MCF 10A (cell line): ENCODE results near the gene RUVBL2. TPM values are rescaled to one million over a fixed set of nuclear protein-coding genes. Genes with fewer than 3 reads are reported as not detected.
"Not testable (repeated sequence)": the region's sequence is repeated elsewhere in the genome, so short reads cannot be mapped to it uniquely, and the experiment has no call there.

Source experiments
- BruUV-seq: library from RNA; stranded (reverse); fragments of 400-500 nt; replicated peaks from 2 replicates; lab custom pipeline; 2021; lab: Mats Ljungman, UMichigan
- CTCF ChIA-PET: fragments of 300-600 bp; sonication (Branson Sonifier 250); formaldehyde crosslinking; extraction: SDS; loops from one replicate; lab custom pipeline; 2021; ENCODE audit warnings: antibody characterized with exemption, inconsistent platforms; lab: Yijun Ruan, JAX
- POLR2A ChIA-PET: fragments of 300-600, 350-650 bp; sonication (Branson Sonifier 250); formaldehyde crosslinking; extraction: SDS; loops from one replicate; lab custom pipeline; 2020; ENCODE audit warnings: antibody characterized with exemption, inconsistent platforms; lab: Yijun Ruan, JAX
- DNase-seq: peaks from one replicate; pipeline ENCODE4 v3.0.0-alpha.2; 2018; ENCODE audit not compliant: unreplicated experiment
- H3K27ac Mint-ChIP-seq: one replicate; pipeline ENCODE4 v1.8.0; 2022; ENCODE audit warnings: mild to moderate bottlenecking, low read depth, mixed read lengths; ENCODE audit not compliant: unreplicated experiment
- H3K27me3 Mint-ChIP-seq: one replicate; pipeline ENCODE4 v1.8.0; 2022; ENCODE audit warnings: mixed read lengths; ENCODE audit not compliant: insufficient read depth, unreplicated experiment
- H3K36me3 Mint-ChIP-seq: one replicate; pipeline ENCODE4 v1.8.0; 2022; ENCODE audit warnings: mild to moderate bottlenecking, moderate library complexity, mixed read lengths; ENCODE audit not compliant: insufficient read depth, unreplicated experiment
- H3K4me1 Mint-ChIP-seq: one replicate; pipeline ENCODE4 v1.8.0; 2022; ENCODE audit warnings: mixed read lengths; ENCODE audit not compliant: insufficient read depth, unreplicated experiment
- H3K4me3 Mint-ChIP-seq: one replicate; pipeline ENCODE4 v1.8.0; 2022; ENCODE audit warnings: mild to moderate bottlenecking, moderate library complexity, mixed read lengths; ENCODE audit not compliant: unreplicated experiment
- H3K9me3 Mint-ChIP-seq: one replicate; pipeline ENCODE4 v1.8.0; 2022; ENCODE audit warnings: mixed read lengths; ENCODE audit not compliant: unreplicated experiment
- intact Hi-C: fragments of 100-400 bp; cut with micrococcal nuclease; formaldehyde crosslinking; loops from 2 replicates; pipeline ENCODE4 v1.14.1; 2022
- total RNA-seq: library from RNA; stranded (reverse); gene quantifications from 2 replicates; pipeline ENCODE4 v1.2.3, GENCODE V29; 2022
- TF ChIP-seq, protein P1 (sequence below): fragments of 200-600 bp; IDR thresholded peaks from one replicate; pipeline ENCODE4 v1.8.0; 2022; ENCODE audit warnings: antibody characterized with exemption, mild to moderate bottlenecking; ENCODE audit not compliant: unreplicated experiment

The RUVBL2 gene
- total RNA-seq, 1 experiment from 2014 or later = 156 TPM

DNA sequence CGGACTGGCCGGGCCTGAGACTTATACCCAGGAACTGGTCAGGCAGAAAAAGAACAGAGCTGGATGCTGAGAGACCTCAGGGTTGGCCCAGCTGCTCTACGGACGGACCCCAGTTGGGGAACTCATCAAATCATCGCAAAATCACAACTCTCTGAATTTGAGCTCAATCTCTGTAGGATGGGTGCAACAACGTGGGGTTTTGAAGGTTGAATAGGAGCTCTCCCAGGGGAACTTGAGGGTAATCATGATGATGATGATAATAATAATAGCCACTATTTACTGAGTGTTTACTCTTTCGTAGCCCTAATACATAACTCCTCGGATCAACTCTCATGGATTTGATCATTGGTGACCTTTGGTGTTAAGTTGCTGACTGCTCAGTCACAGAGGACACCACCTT lies 36.6 kb downstream of the RUVBL2 start:
- H3K27ac Mint-ChIP-seq, DNase-seq, H3K27me3 Mint-ChIP-seq, H3K4me3 Mint-ChIP-seq, H3K36me3 Mint-ChIP-seq, H3K9me3 Mint-ChIP-seq, BruUV-seq, POLR2A ChIA-PET, H3K4me1 Mint-ChIP-seq, intact Hi-C loops: not testable (repeated sequence)
- CTCF ChIA-PET = interaction anchor here (0.6 to 0.7 kb wide), 2 partner anchors 27 to 1275 kb away, joined by 3 read pairs; partner anchors contain the start of gene CGB7

DNA sequence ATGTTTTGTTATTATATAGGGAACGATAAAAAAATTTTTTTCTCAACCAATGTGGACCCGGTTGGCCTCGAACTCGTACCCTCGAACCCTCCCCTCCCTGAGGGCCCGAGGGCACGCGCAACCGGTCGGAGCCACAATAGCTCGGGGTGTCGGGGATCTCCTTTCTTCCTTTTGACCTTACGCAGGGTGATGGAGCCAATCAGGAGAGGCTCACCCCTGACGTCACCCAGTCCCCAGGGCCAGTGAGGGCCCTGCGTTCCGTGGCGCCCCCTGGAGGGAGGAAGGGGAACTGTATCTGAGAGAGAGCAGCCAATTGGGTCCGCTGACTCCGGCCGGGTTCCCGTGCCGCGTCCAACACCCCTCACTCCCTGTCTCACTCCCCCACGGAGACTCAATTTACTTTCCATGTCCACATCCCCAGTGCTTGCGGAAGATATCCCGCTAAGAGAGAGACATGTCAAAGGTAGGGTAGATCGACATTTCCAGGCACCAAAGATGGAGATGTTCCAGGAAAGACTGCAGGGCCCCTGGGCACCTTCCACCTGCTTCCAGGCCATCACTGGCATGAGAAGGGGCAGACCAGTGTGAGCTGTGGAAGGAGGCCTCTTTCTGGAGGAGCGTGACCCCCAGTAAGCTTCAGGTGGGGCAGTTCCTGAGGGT lies 38.1 kb downstream of the RUVBL2 start, which contains the start of gene CGB2:
TSS of gene CGB2 (plus strand) at position 249 of the 660 bp plus-strand sequence. CDS start at position 455, 206 bp downstream.
- H3K36me3 Mint-ChIP-seq, H3K9me3 Mint-ChIP-seq, intact Hi-C loops, CTCF ChIA-PET, DNase-seq, H3K4me3 Mint-ChIP-seq, H3K27ac Mint-ChIP-seq, H3K4me1 Mint-ChIP-seq, BruUV-seq, H3K27me3 Mint-ChIP-seq, POLR2A ChIA-PET: not testable (repeated sequence)
- TF ChIP-seq, protein P1, sequence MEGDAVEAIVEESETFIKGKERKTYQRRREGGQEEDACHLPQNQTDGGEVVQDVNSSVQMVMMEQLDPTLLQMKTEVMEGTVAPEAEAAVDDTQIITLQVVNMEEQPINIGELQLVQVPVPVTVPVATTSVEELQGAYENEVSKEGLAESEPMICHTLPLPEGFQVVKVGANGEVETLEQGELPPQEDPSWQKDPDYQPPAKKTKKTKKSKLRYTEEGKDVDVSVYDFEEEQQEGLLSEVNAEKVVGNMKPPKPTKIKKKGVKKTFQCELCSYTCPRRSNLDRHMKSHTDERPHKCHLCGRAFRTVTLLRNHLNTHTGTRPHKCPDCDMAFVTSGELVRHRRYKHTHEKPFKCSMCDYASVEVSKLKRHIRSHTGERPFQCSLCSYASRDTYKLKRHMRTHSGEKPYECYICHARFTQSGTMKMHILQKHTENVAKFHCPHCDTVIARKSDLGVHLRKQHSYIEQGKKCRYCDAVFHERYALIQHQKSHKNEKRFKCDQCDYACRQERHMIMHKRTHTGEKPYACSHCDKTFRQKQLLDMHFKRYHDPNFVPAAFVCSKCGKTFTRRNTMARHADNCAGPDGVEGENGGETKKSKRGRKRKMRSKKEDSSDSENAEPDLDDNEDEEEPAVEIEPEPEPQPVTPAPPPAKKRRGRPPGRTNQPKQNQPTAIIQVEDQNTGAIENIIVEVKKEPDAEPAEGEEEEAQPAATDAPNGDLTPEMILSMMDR = peak; percentile 42

DNA sequence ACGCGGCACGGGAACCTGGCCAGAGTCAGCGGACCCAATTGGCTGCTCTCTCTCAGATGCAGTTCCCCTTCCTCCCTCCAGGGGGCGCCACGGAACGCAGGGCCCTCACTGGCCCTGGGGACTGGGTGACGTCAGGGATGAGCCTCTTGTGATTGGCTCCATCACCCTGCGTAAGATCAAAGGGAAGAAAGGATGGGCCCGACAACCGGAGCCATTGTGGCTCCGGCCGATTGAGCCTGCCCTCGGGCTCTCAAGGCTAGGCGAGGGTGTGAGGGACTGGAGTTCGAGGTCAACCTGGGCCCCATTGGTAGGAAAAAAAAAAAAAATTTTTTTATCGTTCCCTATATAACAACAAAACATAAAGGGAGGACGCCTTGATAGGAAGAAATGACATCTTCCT lies 43.1 kb downstream of the RUVBL2 start, which contains the start of gene CGB1:
TSS of gene CGB1 (minus strand) at position 81 of the 400 bp plus-strand sequence. CDS start 184 bp downstream, outside the sequence.
- not testable (repeated sequence) for H3K36me3 Mint-ChIP-seq, DNase-seq

DNA sequence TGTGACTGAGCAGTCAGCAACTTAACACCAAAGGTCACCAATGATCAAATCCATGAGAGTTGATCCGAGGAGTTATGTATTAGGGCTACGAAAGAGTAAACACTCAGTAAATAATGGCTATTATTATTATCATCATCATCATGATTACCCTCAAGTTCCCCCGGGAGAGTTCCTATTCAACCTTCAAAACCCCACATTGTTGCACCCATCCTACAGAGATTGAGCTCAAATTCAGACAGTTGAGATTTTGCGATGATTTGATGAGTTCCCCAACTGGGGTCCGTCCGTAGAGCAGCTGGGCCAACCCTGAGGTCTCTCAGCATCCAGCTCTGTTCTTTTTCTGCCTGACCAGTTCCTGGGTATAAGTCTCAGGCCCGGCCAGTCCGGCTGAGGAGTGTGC lies 44.4 kb downstream of the RUVBL2 start:
- H3K27ac Mint-ChIP-seq, H3K27me3 Mint-ChIP-seq, H3K4me3 Mint-ChIP-seq, H3K36me3 Mint-ChIP-seq, intact Hi-C loops, CTCF ChIA-PET, POLR2A ChIA-PET, DNase-seq, H3K9me3 Mint-ChIP-seq, BruUV-seq: not testable (repeated sequence)
- peaks cover 12% of the 10 kb centered on the region for H3K4me1 Mint-ChIP-seq

More for the DNA sequence above, 43.1 kb downstream of the RUVBL2 start, which contains the start of gene CGB1:
- POLR2A ChIA-PET, BruUV-seq, H3K27me3 Mint-ChIP-seq, CTCF ChIA-PET, intact Hi-C loops, H3K4me3 Mint-ChIP-seq, H3K27ac Mint-ChIP-seq, H3K9me3 Mint-ChIP-seq, H3K4me1 Mint-ChIP-seq: not testable (repeated sequence)
- TF ChIP-seq, protein P1 = peak; percentile 54

DNA sequence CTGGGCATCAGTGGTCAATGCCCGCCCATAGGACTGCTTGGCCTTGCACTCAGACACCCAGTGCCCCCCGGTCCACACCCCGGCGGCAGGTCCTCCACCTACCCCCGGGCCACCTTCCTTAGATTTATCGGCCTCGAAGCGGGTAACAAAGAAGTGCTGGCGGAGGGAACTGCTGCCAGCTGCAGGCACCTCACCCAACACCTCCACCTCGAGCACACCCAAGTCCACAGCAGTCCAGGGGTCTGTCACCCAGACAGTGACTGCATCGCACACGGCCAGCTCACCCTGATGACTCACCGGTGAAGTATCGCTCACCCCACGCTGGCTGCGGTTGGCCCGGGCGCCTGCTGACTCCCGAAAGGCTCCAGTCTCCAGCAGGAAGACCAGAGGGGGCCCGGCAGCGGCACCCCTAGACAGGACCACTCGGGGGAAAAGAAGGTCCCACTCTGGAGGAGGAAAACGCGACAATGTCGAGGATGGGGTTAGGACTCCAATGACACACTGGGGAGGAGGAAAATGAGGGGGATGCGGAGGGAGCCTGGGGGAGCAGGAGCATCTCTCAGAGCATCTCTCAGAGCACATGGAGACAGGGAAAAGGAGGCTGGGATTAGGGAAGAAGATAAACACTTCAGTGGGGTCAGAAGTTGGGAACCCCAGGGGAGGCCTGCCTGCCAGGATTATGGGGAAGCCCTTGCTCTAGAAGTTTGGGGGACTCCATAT lies 45.0 kb downstream of the RUVBL2 start:
- POLR2A ChIA-PET, H3K4me3 Mint-ChIP-seq, H3K27ac Mint-ChIP-seq, CTCF ChIA-PET, BruUV-seq, H3K9me3 Mint-ChIP-seq, H3K27me3 Mint-ChIP-seq, intact Hi-C loops, H3K36me3 Mint-ChIP-seq: not testable (repeated sequence)
- peak; percentile 68 for DNase-seq
- peaks cover 12% of the 10 kb centered on the region for H3K4me1 Mint-ChIP-seq

DNA sequence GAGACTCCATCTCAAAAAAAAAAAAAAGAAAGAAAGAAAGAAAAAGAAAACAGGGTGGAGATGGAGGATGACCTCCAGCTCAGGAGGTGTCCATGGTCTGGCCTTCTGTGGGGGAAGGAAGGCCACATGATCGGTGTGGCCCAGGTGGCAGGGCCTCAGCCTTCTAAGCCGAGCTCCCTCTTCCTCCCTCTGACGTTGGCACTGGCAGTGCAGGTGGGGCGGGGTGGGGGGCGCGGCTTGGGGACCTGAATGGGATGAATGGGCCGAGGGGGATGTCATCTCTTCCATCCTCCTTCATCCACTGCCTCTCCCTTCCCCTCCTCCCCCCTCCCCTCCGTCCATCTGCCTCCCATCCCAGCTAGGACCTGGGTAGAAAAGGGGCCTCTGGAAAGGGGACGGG lies 46.0 kb downstream of the RUVBL2 start:
- H3K27me3 Mint-ChIP-seq, DNase-seq, H3K27ac Mint-ChIP-seq, intact Hi-C loops, H3K4me3 Mint-ChIP-seq, BruUV-seq, H3K36me3 Mint-ChIP-seq, POLR2A ChIA-PET, H3K9me3 Mint-ChIP-seq: not testable (repeated sequence)
- CTCF ChIA-PET = interaction anchor here (0.7 kb wide), 1 partner anchor 46 kb away, joined by 3 read pairs; the partner anchor contains the start of gene RUVBL2
- H3K4me1 Mint-ChIP-seq = peaks cover 12% of the 10 kb centered on the region
